ENCODE results near the gene MEIS1.

Gene MEIS1

GRCh38 chr2:66432801-66433694, 1.9 kb upstream of the MEIS1 start:
- DNase-seq = no peak

- no peak for DNase-seq
Measured at GRCh38 chr2:66433695-66433944, 1.3 kb upstream of the MEIS1 start.

GRCh38 chr2:66433945-66434678, 813 bp upstream of the MEIS1 start:
- no peak for DNase-seq

GRCh38 chr2:66435549-66435875, 587 bp downstream of the MEIS1 start:
- DNase-seq = no peak

- no peak for DNase-seq
Measured at GRCh38 chr2:66435963-66436362, 1.0 kb downstream of the MEIS1 start.

GRCh38 chr2:66436581-66437001, 1.7 kb downstream of the MEIS1 start:
- no peak for DNase-seq

GRCh38 chr2:66437109-66437690, 2.3 kb downstream of the MEIS1 start:
- DNase-seq = no peak

GRCh38 chr2:66437691-66438497, 3.0 kb downstream of the MEIS1 start:
- DNase-seq = no peak

GRCh38 chr2:66438498-66438833, 3.5 kb downstream of the MEIS1 start:
- no peak for DNase-seq

- DNase-seq = no peak
Measured at GRCh38 chr2:66438891-66439811, 4.2 kb downstream of the MEIS1 start.

GRCh38 chr2:66439812-66440542, 5.1 kb downstream of the MEIS1 start:
- DNase-seq = no peak

GRCh38 chr2:66440708-66441497, 6.0 kb downstream of the MEIS1 start:
- DNase-seq = no peak

- DNase-seq = no peak
Measured at GRCh38 chr2:66441581-66442320, 6.8 kb downstream of the MEIS1 start.

- DNase-seq = no peak
Measured at GRCh38 chr2:66442516-66443185, 7.7 kb downstream of the MEIS1 start.

- no peak for DNase-seq
Measured at GRCh38 chr2:66443186-66443978, 8.5 kb downstream of the MEIS1 start.

- DNase-seq = no peak
Measured at GRCh38 chr2:66443979-66444861, 9.3 kb downstream of the MEIS1 start.

Measured in activated T-cell treated with anti-CD3 and anti-CD28 coated beads for 4 hours (primary cell).